MM.1S (cell line): ENCODE measurements around the gene ZNRF3.

Source experiments
- DNase-seq: peaks from one replicate; pipeline ENCODE4 v3.0.0-alpha.2; 2015
- H2AFZ ChIP-seq: fragments of 300-600 bp; sonication (generic); 2 replicates; pipeline ENCODE4 v1.6.0; 2016; ENCODE audit warnings: antibody characterized with exemption, low read length
- H3F3A ChIP-seq: fragments of 300-600 bp; sonication (generic); 2 replicates; pipeline ENCODE4 v1.6.1; 2016; ENCODE audit warnings: mild to moderate bottlenecking, antibody characterized with exemption, low read length, moderate library complexity, mixed read lengths; ENCODE audit not compliant: insufficient read depth
- H3K27ac ChIP-seq: fragments of 300-600 bp; sonication (generic); 2 replicates; pipeline ENCODE4 v1.5.1; 2016; ENCODE audit warnings: mild to moderate bottlenecking, low read length
- H3K27me3 ChIP-seq: fragments of 300-600 bp; sonication (generic); replicated peaks from 2 replicates; pipeline ENCODE4 v1.6.0; 2016; ENCODE audit warnings: low read length; ENCODE audit not compliant: insufficient read depth
- H3K36me3 ChIP-seq: fragments of 300-600 bp; sonication (generic); replicated peaks from 2 replicates; pipeline ENCODE4 v1.6.1; 2016; ENCODE audit warnings: mild to moderate bottlenecking, low read length, mixed read lengths; ENCODE audit not compliant: insufficient read depth
- H3K4me1 ChIP-seq: fragments of 300-600 bp; sonication (generic); 2 replicates; pipeline ENCODE4 v1.6.1; 2016; ENCODE audit warnings: low read length, mixed read lengths
- H3K4me2 ChIP-seq: fragments of 300-600 bp; sonication (generic); 2 replicates; pipeline ENCODE4 v1.6.0; 2016; ENCODE audit warnings: low read depth, low read length
- H3K4me3 ChIP-seq: fragments of 300-600 bp; sonication (generic); 2 replicates; pipeline ENCODE4 v1.5.1; 2016; ENCODE audit warnings: low read length, mixed read lengths
- H3K79me2 ChIP-seq: fragments of 300-600 bp; sonication (generic); 2 replicates; pipeline ENCODE4 v1.6.1; 2016; ENCODE audit warnings: mixed run types, low read length, mixed read lengths
- H3K9ac ChIP-seq: fragments of 300-600 bp; sonication (generic); 2 replicates; pipeline ENCODE4 v1.6.1; 2016; ENCODE audit warnings: low read length, mixed read lengths
- H3K9me2 ChIP-seq: fragments of 300-600 bp; sonication (generic); replicated peaks from 2 replicates; pipeline ENCODE4 v1.6.1; 2016; ENCODE audit warnings: mild to moderate bottlenecking, low read length, mixed read lengths; ENCODE audit not compliant: insufficient read depth
- H3K9me3 ChIP-seq: fragments of 300-600 bp; sonication (generic); replicated peaks from 2 replicates; pipeline ENCODE4 v1.6.1; 2016; ENCODE audit warnings: mild to moderate bottlenecking, low read length, mixed read lengths; ENCODE audit not compliant: insufficient read depth
- H4K20me1 ChIP-seq: fragments of 300-600 bp; sonication (generic); 2 replicates; pipeline ENCODE4 v1.6.1; 2016; ENCODE audit warnings: mild to moderate bottlenecking, low read length, moderate library complexity, mixed read lengths; ENCODE audit not compliant: insufficient read depth
- CTCF ChIP-seq: fragments of 300-600 bp; sonication (generic); IDR thresholded peaks from 2 replicates; pipeline ENCODE4 v1.5.1; 2016; ENCODE audit warnings: antibody characterized with exemption, low read length, mixed read lengths
- EZH2 ChIP-seq: fragments of 300-600 bp; sonication (generic); optimal IDR thresholded peaks from 2 replicates; pipeline ENCODE3; 2017; ENCODE audit warnings: low read depth, mild to moderate bottlenecking, antibody characterized with exemption, low read length, mixed read lengths
- EZH2phosphoT487 ChIP-seq: fragments of 300-600 bp; sonication (generic); IDR thresholded peaks from 2 replicates; pipeline ENCODE4 v1.6.1; 2018; ENCODE audit warnings: antibody characterized with exemption, low read length

The ZNRF3 gene

GRCh38 chr22:28980326-28980725 lies 97.0 kb downstream of the ZNRF3 start:
- H3F3A ChIP-seq: peaks cover 16% of the 10 kb centered on the region
- DNase-seq: no peak
- H3K27me3 ChIP-seq: 0 out of 2 replicates have a peak, but pooled peaks cover 6% of the 10 kb centered on the region
- no peak overlapping the region for H3K4me2 ChIP-seq
- H3K9ac ChIP-seq: no peak overlapping the region
- H3K4me3 ChIP-seq: no peak overlapping the region
- H3K79me2 ChIP-seq: peaks cover 10% of the 10 kb centered on the region; the same call in 1 of the 2 replicates
- peaks cover 17% of the 10 kb centered on the region for H3K4me1 ChIP-seq
- no peaks in the 10 kb centered on the region for H4K20me1 ChIP-seq
- no peak for TF ChIP-seq EZH2
- TF ChIP-seq CTCF: no peak
- no peak for TF ChIP-seq EZH2phosphoT487
- H3K9me3 ChIP-seq: no peaks in the 10 kb centered on the region
- H3K27ac ChIP-seq: no peak overlapping the region
- H3K9me2 ChIP-seq: no peaks in the 10 kb centered on the region
- H3K36me3 ChIP-seq: no peaks in the 10 kb centered on the region
- no peak overlapping the region for H2AFZ ChIP-seq

GRCh38 chr22:28981818-28982499 lies 98.6 kb downstream of the ZNRF3 start:
- Histone ChIP-seq H3K27me3 (0 out of 2 replicates have a peak, but pooled peaks cover 6% of the 10 kb centered on the region), H3K9ac (no peak overlapping the region), H3K27ac (no peak overlapping the region), H3F3A (peaks cover 14% of the 10 kb centered on the region), H3K9me2 (no peaks in the 10 kb centered on the region), H2AFZ (no peak overlapping the region), H3K4me3 (no peak overlapping the region), H4K20me1 (no peaks in the 10 kb centered on the region), H3K4me2 (no peak overlapping the region), H3K36me3 (no peaks in the 10 kb centered on the region), H3K4me1 (peaks cover 14% of the 10 kb centered on the region), H3K79me2 (peaks cover 10% of the 10 kb centered on the region; the same call in 1 of the 2 replicates), H3K9me3 (no peaks in the 10 kb centered on the region)
- no peak for DNase-seq
- TF ChIP-seq EZH2: no peak

- no peaks in the 10 kb centered on the region for H3K9me3 ChIP-seq
- H3K9me2 ChIP-seq: no peaks in the 10 kb centered on the region
- peaks cover 10% of the 10 kb centered on the region; the same call in 1 of the 2 replicates for H3K79me2 ChIP-seq
- TF ChIP-seq CTCF: no peak
- TF ChIP-seq EZH2: no peak
- no peak for TF ChIP-seq EZH2phosphoT487
- H3F3A ChIP-seq: peaks cover 2% of the 10 kb centered on the region
- H3K4me2 ChIP-seq: no peak overlapping the region
- 0 out of 2 replicates have a peak, but pooled peaks cover 6% of the 10 kb centered on the region for H3K27me3 ChIP-seq
- no peak overlapping the region for H3K9ac ChIP-seq
- no peak overlapping the region for H2AFZ ChIP-seq
- no peak overlapping the region for H3K27ac ChIP-seq
- peaks cover 2% of the 10 kb centered on the region for H3K4me1 ChIP-seq
- DNase-seq: no peak
- H4K20me1 ChIP-seq: no peaks in the 10 kb centered on the region
- no peak overlapping the region for H3K4me3 ChIP-seq
- H3K36me3 ChIP-seq: no peaks in the 10 kb centered on the region
Measured at GRCh38 chr22:28983190-28983589, 99.8 kb downstream of the ZNRF3 start.
